SW480 (cell line): ENCODE results near the gene AADAT.
A peak's percentile ranks its signal among the peaks of the same experiment; 100 is the strongest.
"Not testable (repeated sequence)": the region's sequence is repeated elsewhere in the genome, so short reads cannot be mapped to it uniquely, and the experiment has no call there.

Experiments used
- DNase-seq: peaks from one replicate; pipeline ENCODE4 v3.0.0-alpha.2; 2016; ENCODE audit warnings: low spot score

AADAT gene

GRCh38 chr4:170089668-170090351 is at the start of gene AADAT:
AADAT (minus strand) TSS chr4:170089956; CDS start chr4:170089690, 266 bp downstream.
- peak; percentile 77 for DNase-seq

DNA sequence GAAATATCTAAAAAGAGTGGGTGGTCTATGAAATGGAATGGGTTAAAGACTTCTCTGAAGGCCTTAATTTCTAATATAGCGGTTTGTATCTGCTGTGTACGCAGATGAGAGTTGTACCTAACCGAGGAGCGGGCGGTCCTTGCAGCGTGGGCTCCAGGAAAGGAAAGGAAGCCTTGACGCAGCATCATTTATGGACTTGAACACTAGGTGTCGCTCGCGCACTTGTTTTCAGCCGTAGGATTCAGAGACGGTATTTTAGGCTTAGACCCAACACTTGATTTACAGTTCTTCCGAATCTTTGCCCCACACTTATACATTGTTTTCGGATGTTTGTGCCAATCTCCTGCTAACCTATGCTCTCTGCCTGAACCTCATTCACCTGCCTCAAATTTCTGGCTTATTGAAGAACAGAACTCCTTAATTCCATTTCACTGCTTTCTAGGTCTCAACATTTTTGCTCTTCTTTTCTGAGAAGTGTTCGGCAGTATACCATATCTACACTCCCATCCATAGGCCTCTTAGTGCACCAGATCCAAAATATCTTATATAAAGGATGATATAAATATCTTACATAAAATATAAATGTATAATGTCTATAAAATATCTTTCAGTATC is 48.9 kb upstream of the AADAT start:
- DNase-seq: peak; percentile 56

GRCh38 chr4:170137927-170138326 is 48.2 kb upstream of the AADAT start:
- no peak for DNase-seq

DNA sequence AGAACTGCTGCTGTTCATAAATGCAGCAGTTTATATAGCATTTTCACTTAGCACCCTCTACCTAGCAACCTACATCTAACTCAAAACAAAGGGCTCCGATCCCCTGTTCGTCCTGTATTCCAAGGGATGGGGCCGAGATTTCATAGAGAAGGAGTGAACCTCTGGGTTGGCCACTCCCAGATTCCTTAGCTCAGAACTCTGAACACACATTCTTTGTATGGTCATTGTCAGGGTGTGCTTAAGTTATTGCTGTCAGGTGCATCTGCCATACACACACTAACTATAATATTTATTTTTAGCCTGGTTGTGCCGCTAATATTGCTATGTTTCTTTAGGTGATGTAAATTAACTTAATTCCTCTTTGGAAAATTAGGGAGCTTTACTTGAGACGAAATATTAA is 47.7 kb upstream of the AADAT start:
- no peak for DNase-seq

DNA sequence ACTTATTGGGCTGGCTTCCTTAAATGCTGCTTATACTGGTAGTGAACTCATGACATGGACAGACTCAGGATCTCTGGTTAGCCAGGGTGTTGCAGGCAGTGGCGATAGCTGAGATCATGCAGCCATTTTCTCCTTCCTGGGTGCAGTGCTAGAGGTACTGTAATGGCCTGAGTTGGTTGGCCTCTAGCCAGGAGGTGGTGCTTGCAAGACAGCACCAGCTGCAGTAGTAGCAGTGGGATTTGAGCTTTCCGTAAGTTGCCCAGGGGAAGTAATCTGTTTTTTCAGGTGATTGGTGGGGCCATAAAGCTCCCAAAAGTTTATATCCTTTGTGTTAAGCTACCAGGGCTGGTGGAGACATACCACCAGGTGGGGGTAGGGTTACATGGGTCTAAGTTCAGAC is 45.1 kb upstream of the AADAT start:
- no peak for DNase-seq

DNA sequence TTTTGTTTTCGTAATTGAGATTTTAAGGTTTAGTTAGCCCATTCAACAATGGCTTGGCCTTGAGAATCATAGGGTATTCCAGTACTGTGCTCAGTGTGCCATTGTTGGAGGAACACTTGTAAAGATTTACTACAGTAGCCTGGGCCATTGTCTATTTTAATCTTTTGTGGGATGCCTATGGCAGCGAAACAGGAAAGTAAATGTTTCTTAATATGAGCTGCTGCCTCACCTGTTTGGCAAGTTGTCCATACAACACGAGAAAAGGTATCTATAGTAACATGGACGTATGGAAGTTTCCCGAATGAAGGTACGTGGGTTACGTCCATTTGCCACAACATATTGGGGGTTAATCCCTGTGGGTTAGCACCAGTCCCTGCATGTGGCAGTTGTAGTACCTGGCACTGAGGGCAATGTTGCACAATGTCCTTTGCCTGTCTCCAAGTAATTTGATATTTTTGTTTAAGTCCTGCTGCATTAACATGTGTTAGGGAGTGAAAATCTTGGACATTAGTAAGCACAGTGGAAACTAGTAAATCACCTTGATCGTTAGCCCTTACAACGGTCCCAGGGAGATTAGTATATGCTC is 38.6 kb upstream of the AADAT start:
- DNase-seq: no peak

- DNase-seq: no peak
Observed at GRCh38 chr4:170127758-170128157, 38.0 kb upstream of the AADAT start.

DNA sequence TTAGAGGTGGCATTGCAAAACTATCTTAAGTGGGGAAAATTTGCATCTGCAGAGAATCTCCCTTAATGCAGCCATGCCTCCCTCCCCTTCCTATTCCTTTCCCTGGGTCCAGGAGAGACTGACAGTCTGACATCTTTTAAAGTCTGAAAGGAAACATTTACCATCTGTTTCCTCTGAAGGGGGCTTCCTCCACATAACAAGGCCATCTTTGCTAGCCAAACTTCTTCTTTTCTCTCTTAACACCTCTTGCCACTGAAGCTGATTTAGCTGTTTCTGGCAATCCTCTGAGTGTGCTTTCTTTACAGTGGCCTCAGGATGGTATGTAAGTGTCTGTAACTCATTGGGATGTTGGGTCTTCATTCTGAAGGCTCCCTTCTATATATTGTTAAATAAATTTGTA is 34.6 kb upstream of the AADAT start:
- no peak for DNase-seq

- no peak for DNase-seq
Observed at GRCh38 chr4:170122252-170122651, 32.5 kb upstream of the AADAT start.

DNA sequence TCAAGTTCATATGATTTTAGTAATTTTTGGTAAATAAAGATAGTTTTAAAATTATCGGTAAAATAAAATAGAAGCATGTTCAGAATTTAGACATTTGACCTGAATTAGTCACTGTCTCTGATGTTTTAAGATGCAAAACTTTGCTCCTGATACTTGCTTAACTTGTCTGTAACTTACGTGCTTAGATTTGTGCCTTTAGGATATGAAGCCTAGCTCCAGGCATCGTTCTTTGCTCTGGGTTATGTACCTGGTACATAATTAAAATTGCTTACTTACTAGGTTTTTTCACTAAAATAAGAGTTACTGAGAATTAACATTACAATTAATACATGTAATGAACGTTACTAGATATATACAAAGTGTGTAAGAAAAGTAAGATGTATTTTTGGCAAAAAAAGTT is 24.9 kb upstream of the AADAT start:
- DNase-seq: no peak

DNA sequence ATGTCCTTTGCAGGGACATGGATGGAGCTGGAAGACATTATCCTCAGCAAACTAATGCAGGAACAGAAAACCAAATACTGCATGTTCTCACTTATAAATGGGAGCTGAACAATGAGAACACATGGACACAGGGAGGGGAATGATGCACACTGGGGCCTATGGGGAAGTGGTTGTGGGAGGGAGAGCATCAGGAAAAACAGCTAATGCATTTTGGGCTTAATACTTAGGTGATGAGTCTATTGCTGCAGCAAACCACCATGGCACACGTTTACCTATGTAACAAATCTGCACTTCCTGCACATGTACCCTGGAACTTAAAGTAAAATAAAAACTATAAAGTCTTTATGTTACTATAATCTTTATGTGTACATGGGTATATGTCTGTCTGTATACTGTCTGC is 24.4 kb upstream of the AADAT start:
- not testable (repeated sequence) for DNase-seq

DNA sequence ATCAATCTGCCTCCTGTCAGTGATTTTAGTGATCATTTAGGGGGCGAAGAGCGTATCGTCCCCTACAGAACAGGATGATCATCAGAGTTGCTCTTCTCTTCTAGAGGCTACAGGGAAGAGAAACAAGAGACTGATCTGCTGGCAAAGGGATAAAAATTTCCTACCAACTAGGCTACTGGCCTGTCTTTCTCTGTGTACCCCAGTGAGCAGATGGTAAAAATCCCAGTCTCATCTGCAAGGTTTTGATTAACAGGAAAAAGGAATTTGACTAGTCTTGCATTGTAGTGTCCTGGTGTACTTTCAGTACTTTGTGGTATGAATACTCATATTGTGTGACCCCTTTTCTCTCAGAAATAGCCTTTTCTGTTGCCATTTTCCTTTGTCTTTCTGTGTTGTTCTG is 21.8 kb upstream of the AADAT start:
- DNase-seq: no peak

DNA sequence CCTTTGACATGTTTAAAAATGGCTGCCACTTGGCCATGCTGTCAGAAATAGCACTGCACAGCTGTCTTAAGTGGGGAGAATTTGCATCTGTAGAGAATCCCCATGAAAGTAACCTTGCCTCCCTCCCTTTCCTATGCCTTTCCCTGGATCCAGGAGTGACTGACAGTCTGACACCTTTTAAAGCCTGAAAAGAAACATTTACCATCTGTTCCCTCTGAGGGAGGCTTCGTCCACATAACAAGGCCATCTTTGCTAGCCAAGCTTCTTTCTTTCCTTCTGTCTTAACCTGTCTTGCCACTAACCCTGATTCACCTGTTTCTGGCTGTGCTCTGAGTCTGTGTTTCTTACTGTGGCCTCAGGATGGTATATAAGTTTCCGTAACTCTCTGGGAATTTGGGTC is 21.3 kb upstream of the AADAT start:
- no peak for DNase-seq

- no peak for DNase-seq
Observed at GRCh38 chr4:170110285-170110672, 20.5 kb upstream of the AADAT start.

GRCh38 chr4:170109586-170110284 is 20.0 kb upstream of the AADAT start:
- DNase-seq: no peak

DNA sequence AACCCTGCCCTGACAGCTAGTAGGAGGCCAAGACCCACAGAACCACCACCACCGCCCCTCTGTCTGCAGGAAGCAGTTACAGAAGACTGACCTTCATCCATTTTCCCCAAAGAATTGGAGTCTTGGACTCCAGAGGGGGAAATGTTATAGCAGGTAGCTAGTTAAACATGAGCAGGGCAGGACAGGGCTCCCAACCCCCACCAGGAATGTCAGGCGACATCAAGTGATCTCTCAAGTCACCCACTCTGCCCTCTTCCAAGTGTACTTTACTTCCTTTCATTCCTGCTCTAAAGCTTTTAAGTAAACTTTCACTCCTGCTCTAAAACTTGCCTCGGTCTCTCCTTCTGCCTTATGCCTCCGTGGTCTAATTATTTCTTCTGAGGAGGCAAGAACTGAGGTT is 17.1 kb upstream of the AADAT start:
- no peak for DNase-seq

DNA sequence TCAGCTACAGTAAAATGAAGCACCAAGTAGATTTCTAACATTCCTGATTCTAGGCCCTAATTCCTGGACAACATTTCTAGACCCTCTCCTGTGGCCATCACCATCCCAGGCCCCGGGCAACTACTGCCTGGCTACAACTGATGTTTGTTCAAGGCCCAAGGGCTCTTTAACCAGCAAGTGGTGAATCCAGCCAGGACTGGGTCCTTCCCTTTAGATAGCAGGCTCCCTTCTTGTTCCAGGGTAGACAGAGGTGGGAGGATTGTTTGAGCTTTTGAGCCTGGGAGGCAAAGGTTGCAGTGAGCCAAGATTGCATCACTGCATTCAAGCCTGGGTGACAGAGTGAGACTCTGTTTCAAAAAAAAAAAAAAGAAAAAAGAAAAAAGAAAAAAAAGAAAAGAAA is 12.7 kb upstream of the AADAT start:
- no peak for DNase-seq

- DNase-seq: not testable (repeated sequence)
Observed at GRCh38 chr4:170098171-170098570, 8.4 kb upstream of the AADAT start.

- DNase-seq: no peak
Observed at GRCh38 chr4:170097681-170098080, 7.9 kb upstream of the AADAT start.

- DNase-seq: no peak
Observed at GRCh38 chr4:170093973-170094535, 4.3 kb upstream of the AADAT start.

- no peak for DNase-seq
Observed at GRCh38 chr4:170091069-170091696, 1.4 kb upstream of the AADAT start.

DNA sequence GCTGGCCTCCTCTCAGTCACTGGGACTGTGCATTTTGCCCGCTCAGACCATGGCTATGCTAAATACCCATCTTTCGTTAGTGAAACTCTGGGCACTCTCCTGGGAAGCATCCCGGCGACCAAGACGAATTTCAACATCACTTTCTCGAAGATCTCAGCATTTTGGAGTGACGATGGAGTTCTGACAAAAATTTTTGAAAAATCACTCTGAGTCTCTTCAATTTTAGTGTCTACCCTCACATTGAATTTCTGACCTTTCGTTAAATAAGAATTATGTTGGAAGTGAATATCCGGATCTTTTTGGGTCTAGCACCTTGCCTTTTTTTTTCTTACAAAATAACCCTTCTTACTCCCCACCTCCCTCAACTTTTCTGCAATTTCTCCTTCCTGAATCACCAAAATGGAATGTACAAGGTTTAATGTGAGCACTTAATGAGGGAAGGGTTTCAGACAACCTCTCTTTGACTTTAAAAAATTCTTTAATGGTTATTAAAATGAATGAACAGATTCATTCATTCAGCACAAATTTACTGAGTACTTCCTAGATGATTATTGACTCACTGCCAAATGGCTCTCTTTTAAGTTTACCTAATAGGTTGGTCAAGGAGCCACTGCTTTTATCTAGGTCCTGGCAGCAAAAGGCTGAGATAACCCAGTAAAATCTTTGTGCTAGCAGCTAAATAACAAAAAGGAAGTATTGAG is 746 bp upstream of the AADAT start:
- peak; percentile 27 for DNase-seq
